SK-MEL-5 (cell line): ENCODE measurements around the gene ZC3HAV1. TPM values are rescaled to one million over a fixed set of nuclear protein-coding genes. Genes with fewer than 3 reads are reported as not detected.
"Not testable (repeated sequence)": the region's sequence is repeated elsewhere in the genome, so short reads cannot be mapped to it uniquely, and the experiment has no call there.

Experiments
- DNase-seq: peaks from one replicate; pipeline ENCODE4 v3.0.0-alpha.2; 2016; ENCODE audit warnings: low read depth, low spot score
- in situ Hi-C: cut with HindIII; loops from 2 replicates; pipeline ENCODE4 v1.10.0; 2016; ENCODE audit warnings: low sequenced_read_pairs, high pct_unique_total_duplicates, low pct_unique_long_range_greater_than_20kb
- total RNA-seq: library from RNA; depleted of rRNA; stranded (reverse); fragments of >200 nt; shearing (Covaris generic); gene quantifications from 2 replicates; pipeline ENCODE4 v1.2.3, GENCODE V29; 2014

ZC3HAV1 gene
- total RNA-seq, 1 experiment from 2014 or later: 40.8 TPM

DNA sequence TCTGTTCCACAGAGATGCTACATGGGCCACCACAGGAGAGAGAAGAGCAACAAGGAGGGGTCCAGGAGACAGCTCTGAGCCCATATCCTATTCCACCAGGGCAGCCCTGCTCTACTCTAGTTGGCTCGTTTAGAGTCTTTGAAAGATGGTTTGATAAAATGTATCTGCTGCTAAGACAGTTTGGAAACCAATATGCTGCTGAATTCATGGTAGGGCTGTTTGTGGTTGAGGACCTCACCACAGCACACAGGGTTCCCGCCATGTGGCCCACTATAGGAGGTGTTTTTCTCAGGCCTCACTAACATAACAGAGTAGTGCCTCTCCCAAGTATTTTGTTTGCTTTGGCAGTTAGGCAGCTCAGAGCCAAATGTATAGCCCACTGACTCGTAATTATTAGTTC, 37.8 kb downstream of the ZC3HAV1 start:
- DNase-seq: no peak
- in situ Hi-C loops: no loop called here

DNA sequence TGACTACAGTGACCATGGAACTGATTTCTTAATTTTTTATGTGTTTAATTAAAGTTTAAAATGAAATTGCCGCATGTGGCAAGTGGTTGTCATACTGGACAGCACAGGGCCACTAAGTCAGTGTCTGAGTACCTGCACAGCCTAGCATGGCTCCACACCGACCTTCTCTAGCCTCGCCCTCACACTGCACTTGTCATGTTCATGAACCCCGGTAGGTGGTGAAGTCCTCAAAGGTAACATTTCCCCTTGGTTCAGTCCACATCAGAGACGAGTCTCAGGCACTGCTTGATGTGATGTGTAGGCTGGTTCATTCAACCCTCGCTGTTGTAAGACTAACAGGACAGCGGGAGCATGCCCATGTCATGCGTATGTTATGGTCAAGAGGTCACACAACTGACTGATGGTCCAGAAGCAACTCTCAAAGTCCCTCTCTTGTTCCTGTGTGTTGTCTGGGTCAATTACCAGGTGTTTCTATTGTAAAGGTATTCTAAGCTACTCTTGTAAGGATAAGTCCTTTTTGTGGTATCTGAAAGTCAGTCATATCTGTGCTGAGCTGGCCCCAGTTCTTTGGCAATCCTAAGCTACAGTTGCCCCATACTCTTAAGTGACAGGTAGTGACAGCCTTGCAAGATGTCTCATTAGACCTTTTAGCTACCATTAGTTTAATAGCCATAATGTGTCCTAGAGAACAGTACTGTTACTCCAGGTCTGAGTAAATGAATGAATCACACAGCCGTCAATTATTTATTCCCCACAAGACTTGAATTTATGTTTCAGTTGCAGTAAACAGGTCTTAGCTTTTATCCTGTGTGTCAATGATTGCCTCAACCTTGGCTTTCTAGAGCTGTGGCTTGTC, 40.7 kb downstream of the ZC3HAV1 start:
- in situ Hi-C loops: no loop called here
- no peak for DNase-seq

DNA sequence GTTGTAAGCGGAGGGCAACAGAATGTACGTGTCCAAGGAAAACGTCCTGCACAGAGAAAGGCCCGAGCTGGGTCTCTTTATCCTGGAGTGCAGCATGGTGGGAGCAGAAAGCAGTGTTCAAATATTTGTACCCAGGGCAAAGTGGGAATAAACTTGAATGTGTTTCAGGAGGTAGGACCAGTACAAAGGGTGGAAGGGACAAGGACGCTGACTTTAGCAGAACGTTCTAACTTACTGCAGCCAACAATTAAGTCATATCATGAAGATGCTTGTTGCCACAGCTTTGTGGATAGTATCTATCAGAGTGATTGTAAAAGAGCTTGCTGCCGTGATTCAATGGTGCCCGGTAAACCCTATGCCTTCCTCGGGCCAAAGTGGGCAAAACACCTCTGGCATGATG, 43.2 kb downstream of the ZC3HAV1 start:
- in situ Hi-C loops: no loop called here
- no peak for DNase-seq

DNA sequence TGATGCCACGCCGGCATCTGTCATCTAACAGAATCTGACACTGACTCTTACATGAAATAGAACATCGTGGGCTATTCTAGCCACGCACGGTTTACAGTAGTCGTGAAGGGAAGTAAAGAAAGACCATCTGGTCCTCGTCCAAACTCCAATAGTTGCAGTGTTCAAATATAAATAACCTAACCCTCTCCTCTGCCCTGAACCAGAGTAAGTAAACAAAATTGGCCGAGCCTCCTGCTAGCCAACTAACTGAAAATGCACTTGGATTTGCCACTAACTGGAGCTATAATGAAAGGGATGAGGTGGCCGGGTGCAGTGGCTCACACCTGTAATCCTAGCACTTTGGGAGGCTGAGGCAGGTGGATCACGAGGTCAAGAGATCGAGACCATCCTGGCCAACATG, 44.2 kb downstream of the ZC3HAV1 start:
- in situ Hi-C loops: no loop called here
- DNase-seq: no peak

DNA sequence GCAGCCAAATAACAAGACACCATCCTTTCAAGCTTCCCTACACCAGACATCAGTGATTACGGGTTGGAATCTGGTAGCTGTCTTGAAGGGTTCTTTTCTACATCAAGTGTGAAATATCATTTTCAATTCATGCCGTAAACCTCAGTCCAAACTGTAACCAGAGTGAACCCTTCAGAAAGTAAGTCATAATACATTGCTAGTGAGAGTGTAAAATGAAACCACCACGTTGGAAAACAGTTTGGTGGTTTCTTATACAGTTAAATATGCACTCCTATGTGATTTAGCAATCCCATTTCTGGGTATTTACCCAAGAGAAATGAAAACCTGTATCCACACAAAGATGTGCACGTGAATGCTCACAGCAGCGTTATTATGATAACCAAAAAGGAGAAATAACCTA, 48.1 kb downstream of the ZC3HAV1 start:
- no peak for DNase-seq
- in situ Hi-C loops: no loop called here

DNA sequence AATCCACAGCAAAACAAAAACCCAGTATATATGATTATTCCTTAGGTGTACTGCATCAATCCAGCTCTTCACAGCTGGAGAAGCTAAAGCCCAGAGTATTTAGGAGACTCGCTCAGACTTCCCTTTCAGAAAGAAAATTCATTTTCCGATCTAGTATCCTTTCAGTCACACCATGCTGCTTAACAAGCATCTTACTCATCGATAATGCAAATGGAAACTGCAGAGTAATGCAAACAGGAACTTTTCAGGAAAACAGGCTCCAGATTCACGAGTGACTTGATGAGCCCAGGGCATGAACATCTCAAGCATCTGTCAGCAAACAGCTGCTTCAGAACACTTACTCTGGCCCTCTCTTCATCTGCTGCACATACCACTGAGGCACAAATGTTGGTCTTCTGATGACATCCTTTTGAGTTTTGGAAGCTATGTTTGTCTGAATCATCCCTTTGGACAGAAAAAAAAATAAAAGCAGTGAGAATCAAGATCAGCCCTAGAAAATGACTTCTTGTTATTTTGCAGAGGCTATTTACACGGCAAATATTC, 48.8 kb downstream of the ZC3HAV1 start:
- no peak for DNase-seq

DNA sequence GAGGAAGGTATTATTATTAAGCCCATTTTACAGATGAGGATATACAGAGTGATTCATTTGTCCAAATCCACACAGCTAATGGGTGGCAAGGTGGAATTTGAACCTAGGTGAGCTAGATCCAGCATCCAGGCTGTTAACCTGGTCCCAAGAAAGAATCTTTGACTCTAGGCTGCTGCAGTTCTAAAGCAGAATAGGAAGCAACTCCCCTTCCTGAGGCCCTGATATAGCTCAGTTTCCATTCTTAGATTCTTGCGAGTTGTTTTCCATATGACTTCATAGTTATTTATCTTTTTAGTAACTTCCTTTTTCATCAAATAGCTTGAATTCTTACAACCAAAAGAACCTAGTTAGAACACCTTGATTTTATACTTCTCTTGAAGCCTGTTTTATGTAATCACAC, 49.6 kb downstream of the ZC3HAV1 start:
- no peak for DNase-seq
- in situ Hi-C loops: no loop called here

More for the DNA sequence above, 48.8 kb downstream of the ZC3HAV1 start:
- in situ Hi-C loops: no loop called here

DNA sequence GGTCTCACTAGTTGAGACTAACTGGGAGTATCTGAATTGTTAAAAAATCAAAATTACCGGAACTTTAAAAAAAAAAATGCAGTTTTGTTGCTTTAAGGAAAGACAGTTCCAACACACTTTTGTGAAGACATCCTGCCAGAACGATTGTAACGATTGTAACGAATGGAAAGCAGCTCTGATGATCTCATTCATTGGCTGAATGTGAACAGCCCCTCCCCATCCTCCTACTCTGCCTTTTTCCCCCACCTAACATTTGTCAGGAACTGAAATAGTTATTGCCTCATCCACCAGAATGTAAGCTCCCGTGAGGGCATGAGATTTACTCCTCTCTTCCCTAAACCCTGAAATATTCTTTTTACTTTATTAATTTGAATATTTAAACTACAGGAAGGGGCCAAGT, 50.6 kb downstream of the ZC3HAV1 start:
- in situ Hi-C loops: no loop called here

DNA sequence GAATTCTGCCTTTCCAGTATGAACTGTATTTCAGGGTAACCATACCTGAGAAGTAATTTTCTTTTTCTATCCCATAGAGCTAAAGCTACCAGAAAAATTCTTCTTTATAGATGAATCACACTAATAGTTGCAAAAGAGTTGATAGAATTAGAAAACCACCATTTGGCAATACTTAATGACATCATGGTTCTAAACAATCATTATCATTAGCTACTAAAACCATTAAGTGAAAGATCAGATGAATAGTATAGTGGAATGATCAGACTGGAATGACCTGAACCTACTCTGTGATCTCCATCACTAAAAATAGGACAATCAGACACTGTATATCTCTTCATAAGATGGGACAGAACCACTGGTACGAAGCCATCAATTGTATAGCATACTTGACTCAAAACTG, 53.8 kb downstream of the ZC3HAV1 start:
- in situ Hi-C loops: no loop called here
- DNase-seq: no peak

More for the DNA sequence above, 50.6 kb downstream of the ZC3HAV1 start:
- no peak for DNase-seq

DNA sequence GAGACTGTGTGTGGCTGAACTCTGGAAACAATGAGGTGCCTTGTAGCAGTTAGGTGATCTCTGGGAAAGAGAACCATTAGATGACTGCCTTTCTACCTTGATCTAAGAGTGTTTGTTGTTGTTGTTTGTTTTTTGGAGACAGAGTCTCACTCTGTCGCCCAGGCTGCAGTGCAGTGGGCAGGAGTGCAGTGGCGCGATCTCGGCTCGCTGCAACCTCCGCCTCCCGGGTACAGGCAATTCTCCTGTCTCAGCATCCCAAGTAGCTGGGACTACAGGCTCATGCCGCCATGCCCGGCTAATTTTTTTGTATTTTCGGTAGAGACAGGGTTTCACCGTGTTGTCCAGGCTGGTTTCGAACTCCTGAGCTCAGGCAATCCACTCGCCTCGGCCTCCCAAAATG, 54.9 kb downstream of the ZC3HAV1 start:
- DNase-seq, in situ Hi-C loops: not testable (repeated sequence)

DNA sequence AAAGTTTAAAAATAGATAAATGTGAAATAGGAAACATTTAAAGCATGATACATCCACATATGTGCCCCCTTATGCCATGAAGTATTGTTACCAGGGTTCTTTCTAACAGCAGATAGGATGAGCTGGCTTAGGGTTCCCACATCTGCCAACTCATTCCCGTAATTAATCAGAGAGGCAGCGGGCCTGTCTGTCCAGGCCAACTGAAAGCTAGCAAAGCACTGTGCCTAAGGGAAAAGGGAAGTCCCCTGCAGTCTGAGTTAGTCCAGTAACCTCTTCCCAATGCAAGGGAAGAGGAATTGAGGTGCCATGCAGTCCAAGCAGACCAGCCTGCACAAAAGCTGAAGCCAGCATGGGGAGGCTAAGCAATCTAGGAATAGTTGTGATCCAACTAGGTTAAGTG, 55.4 kb downstream of the ZC3HAV1 start:
- DNase-seq: no peak
- in situ Hi-C loops: no loop called here

DNA sequence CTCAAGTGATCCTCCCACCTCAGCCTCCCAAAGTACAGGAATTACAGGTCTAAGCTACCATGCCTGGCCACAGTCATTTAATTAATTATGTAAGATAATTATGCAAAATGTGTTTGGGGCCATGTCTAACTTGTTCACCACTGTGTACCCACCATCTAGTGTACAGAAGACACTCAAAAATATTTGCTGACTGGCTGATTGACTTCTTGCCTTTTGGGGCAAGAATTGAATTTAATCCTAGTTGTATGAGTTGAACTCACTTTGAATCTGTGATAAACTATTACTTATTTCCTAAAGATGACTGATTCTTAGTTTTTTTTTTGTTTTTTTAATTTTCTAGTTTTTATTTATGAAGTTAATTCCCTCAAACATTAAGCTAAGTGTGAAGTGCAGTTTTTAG, 57.9 kb downstream of the ZC3HAV1 start:
- in situ Hi-C loops: no loop called here
- no peak for DNase-seq

DNA sequence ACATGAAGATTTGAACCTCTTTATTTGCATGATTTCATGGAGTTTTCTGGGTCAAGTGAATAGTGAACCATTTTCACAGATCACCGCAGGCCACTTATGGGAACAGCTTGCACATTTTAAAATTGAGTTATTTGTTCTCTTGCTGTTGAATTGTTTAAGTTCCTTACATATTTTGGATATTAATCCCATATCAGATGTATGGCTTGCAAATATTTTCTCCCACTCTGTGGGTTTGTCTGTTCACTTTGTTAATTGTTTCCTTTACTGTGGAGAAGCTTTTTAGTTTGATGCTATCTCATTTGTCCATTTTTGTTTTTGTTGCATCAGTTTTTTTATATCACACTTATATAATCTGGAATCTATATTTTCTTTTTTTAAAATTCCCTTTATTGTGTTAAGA, 59.6 kb downstream of the ZC3HAV1 start:
- in situ Hi-C loops: no loop called here
- DNase-seq: no peak

DNA sequence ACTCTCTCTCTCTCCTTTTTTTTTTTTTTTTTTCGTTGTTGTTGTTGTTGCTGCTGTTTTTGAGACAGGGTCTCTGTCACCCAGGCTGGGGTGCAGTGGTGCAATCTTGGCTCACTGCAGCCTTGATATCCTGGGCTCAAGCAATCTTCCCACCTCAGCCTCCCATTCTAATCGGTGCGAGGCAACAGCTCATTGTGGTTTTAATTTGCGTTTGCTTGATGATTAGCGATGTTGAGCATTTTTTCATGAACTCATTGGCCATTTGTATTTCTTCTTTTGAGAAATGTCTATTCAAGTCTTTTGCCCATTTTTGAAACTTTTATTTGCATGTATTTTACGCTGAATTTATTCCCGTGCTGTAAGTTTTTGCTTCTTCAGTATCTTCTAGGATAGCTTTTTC, 60.4 kb downstream of the ZC3HAV1 start:
- in situ Hi-C loops: no loop called here
- no peak for DNase-seq

DNA sequence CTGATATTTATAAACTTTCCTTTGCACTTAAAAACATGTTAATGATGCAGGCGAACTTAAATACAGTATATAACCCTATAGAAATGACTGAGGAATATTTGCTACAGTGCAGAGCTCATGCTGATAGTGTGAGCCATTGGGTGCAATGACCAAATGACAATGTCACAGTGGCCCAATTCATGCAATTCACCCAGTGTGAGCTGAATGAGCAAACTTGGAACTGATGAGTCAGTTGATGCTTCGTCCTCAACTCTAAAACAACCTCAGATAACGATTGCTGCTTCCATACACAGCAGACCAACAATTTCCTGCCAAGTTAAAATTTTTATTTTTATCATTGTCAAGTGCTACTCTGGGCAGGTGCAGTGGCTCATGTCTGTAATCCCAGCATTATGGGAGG, 61.5 kb downstream of the ZC3HAV1 start:
- DNase-seq: no peak
- in situ Hi-C loops: no loop called here

DNA sequence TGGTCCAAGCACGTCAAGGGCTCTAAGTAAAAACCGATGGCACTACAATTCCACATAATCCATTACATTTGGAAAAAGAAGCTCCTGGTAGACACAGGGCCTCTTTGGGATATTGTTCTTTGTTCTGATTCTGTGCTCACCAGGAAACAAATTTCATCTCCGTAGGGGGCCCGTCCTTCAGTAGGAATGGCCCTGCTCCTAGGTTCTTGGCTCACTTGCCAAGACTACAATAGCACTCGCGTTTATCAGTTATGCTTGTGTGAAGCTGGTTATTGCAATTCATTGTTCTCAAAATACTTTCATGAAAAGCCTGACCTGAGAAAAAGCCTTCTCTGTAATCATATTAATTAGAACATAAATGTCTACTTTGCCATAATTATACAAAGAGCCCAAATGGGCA, 63.4 kb downstream of the ZC3HAV1 start:
- no peak for DNase-seq
- in situ Hi-C loops: no loop called here

DNA sequence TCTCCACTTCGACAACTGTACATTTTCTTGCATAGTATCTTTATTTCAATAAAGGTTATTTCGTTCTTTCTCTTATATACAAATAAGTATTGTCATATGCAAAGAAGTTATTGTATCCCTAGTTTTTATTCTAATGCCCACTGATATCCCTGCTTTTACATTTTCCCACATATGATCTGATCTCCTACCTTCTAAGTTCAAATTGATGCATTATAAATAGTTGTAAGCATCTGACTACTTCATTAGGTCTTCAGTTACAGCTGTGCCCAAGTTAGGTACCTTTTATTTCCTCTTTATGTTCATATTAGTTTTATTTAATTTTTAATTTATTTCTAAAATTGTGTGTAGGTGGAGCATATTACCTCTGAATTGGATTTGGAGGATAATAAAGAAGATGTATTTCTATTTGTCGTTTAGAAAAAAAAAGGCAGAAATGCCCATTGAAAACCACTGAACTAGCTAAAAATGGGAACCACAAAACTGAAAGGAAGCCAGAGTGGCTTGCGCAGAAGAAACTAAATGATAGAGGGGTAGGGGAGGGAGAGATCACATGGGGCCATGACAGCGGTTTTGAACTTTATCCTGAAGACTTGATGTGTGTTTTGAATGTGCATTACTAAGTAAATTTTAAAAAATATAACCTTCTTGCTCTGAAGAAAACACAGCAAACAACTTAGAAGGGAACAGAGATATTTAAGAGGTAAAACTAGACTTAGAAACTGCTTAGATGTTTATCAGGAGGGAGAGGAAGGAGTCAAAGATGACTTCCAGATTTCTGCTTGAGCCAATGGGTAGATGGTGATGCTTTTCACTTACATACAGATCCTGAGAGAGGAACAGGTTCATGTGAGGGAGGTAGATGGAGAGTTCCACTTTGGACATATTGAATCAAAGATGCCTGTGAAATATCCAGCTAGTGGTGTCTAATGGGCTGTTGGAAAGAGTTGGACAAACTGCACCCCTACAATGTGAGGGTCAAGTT, 64.4 kb downstream of the ZC3HAV1 start:
- in situ Hi-C loops: no loop called here
- DNase-seq: no peak
